Measurements from ENCODE around the gene PROX1.

DNA sequence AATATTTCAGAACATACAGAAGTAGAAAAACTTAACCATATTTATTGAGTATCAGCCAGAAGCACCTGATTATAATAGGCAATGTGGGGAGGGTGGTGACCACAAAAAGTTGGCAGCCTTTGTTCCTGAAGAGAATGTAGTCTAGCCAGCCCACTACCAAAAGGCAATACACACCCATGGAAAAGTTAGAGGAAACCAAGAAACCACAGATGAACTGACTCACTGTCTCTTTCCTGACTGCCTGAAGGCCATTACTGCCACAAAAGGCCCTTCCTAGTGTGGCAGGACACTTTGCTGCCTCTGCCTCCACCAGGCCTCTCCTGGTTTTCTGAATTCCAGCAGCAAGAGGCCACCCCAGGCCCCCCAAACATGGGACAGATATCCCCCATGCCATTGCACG lies 14.6 kb upstream of the PROX1 start:
- TF ChIP-seq, protein P1, sequence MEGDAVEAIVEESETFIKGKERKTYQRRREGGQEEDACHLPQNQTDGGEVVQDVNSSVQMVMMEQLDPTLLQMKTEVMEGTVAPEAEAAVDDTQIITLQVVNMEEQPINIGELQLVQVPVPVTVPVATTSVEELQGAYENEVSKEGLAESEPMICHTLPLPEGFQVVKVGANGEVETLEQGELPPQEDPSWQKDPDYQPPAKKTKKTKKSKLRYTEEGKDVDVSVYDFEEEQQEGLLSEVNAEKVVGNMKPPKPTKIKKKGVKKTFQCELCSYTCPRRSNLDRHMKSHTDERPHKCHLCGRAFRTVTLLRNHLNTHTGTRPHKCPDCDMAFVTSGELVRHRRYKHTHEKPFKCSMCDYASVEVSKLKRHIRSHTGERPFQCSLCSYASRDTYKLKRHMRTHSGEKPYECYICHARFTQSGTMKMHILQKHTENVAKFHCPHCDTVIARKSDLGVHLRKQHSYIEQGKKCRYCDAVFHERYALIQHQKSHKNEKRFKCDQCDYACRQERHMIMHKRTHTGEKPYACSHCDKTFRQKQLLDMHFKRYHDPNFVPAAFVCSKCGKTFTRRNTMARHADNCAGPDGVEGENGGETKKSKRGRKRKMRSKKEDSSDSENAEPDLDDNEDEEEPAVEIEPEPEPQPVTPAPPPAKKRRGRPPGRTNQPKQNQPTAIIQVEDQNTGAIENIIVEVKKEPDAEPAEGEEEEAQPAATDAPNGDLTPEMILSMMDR (conservative IDR thresholded peaks at IDR 0.05 in 1 of 2, IDR thresholded peaks at IDR 0.05 in 1 of 2; ENCODE audit: low read depth in 1 of 2, low read length in 2 of 2): no peak
- no peak for TF ChIP-seq EZH2 (IDR thresholded peaks at IDR 0.05; ENCODE audit: low read length, missing control alignments)
